ENCODE measurements around the gene PRKCD. TPM values are rescaled to one million over a fixed set of nuclear protein-coding genes. Genes with fewer than 3 reads are reported as not detected.

PRKCD gene
- total and polyA plus RNA-seq, 2 donors (not counting 1 experiment from before 2014, with no cell fraction given) = 46.7 to 68.8 TPM

DNA sequence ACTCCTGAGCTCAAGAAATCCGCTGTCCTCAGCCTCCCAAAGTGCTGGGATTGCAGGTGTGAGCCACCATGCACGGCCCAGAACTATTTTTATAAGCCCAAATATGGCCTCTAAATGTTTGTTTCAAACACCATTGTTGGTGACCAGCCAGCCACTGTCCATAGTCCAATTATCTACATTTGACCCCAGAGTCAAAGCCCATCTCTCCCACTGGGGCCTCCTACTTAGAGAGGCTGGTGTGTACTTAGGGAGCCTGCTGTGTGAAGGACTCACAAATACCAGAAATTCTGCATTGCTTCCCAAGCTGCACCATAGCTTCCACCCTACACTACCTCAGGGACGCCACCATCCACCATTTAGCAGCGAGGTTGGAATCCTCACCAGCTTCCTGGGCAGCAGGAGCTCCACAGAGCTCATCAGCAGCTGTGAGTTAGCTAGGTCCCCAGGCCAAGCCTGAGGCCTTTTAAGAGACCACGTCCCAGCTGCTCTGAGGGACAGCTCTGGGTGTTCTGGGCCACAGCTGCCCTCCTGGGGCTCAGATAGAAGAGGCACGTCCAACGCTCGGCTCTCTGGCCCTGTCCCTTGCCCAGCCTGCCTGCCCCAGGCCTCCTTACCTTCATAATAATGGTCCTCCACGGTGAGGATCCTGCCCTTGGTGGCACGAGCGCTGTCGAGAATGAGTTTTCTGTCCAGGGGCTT, 65.3 kb downstream of the PRKCD start:
- ATAC-seq (ENCODE audit: low read depth) (no peak), DNase-seq (no peak)
- ChIA-PET POLR2A (no interaction called here), CTCF (no interaction called here)
- no peak overlapping the region for H3K27ac Mint-ChIP-seq
- TF ChIP-seq, protein P1, sequence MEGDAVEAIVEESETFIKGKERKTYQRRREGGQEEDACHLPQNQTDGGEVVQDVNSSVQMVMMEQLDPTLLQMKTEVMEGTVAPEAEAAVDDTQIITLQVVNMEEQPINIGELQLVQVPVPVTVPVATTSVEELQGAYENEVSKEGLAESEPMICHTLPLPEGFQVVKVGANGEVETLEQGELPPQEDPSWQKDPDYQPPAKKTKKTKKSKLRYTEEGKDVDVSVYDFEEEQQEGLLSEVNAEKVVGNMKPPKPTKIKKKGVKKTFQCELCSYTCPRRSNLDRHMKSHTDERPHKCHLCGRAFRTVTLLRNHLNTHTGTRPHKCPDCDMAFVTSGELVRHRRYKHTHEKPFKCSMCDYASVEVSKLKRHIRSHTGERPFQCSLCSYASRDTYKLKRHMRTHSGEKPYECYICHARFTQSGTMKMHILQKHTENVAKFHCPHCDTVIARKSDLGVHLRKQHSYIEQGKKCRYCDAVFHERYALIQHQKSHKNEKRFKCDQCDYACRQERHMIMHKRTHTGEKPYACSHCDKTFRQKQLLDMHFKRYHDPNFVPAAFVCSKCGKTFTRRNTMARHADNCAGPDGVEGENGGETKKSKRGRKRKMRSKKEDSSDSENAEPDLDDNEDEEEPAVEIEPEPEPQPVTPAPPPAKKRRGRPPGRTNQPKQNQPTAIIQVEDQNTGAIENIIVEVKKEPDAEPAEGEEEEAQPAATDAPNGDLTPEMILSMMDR (IDR thresholded peaks at IDR 0.05) = no peak
- no peak for TF ChIP-seq EZH2 (IDR thresholded peaks at IDR 0.05; ENCODE audit: borderline replicate concordance, insufficient read depth, low read depth, low read length, poor library complexity, severe bottlenecking)
- 99% methylated on average over 9 of the region's 12 CpGs for WGBS (ENCODE audit: insufficient coverage)
- H3K9me3 Mint-ChIP-seq (ENCODE audit: insufficient read depth) = no peaks in the 10 kb centered on the region
- Histone ChIP-seq H3K27ac (ENCODE audit: low read length in 2 of 2) (no peak overlapping the region), H3K9ac (ENCODE audit: low read length) (no peak overlapping the region), H3K4me3 (ENCODE audit: control extremely low read depth in 1 of 5, extremely low read depth in 1 of 5, insufficient read depth in 1 of 5, low read depth in 2 of 5, low read length in 4 of 5) (no peak overlapping the region), H3K79me2 (ENCODE audit: control insufficient read depth, insufficient read depth, low read length) (no peaks in the 10 kb centered on the region), H3K4me2 (replicated peaks; ENCODE audit: low read depth, low read length, poor library complexity, severe bottlenecking) (no peak overlapping the region), H3K9me3 (ENCODE audit: control extremely low read depth in 1 of 3, control insufficient read depth in 2 of 3, insufficient read depth in 1 of 3, low read length in 2 of 3) (peaks cover 0 to 5% (median 0%) of the 10 kb centered on the region in 3 donors), H3K36me3 (replicated peaks in 1 of 2; ENCODE audit: control extremely low read depth in 1 of 2, control insufficient read depth in 1 of 2, extremely low read depth in 1 of 2, insufficient read depth in 2 of 2, low read length in 1 of 2) (peaks cover 0 to 73% of the 10 kb centered on the region in 2 experiments), H3K27me3 (replicated peaks in 1 of 4; ENCODE audit: control extremely low read depth in 1 of 4, control insufficient read depth in 3 of 4, insufficient read depth in 4 of 4, low read length in 3 of 4) (no peaks in the 10 kb centered on the region), H3K4me1 (ENCODE audit: control insufficient read depth in 2 of 2, insufficient read depth in 2 of 2, low read length in 2 of 2) (no peaks in the 10 kb centered on the region), H2AFZ (ENCODE audit: insufficient read depth, low read depth, low read length, poor library complexity, severe bottlenecking) (no peak overlapping the region), H4K20me1 (ENCODE audit: control insufficient read depth, insufficient read depth, low read length, poor library complexity, severe bottlenecking) (no peaks in the 10 kb centered on the region)
- no peak overlapping the region for H3K4me3 Mint-ChIP-seq
- intact Hi-C loops (cut with micrococcal nuclease) = no loop called here
- H3K4me1 Mint-ChIP-seq = no peaks in the 10 kb centered on the region
- H3K27me3 Mint-ChIP-seq = no peaks in the 10 kb centered on the region

- H3K4me3 Mint-ChIP-seq = no peak overlapping the region
- H3K79me2 ChIP-seq (ENCODE audit: control insufficient read depth, insufficient read depth, low read length) = no peaks in the 10 kb centered on the region
- ATAC-seq (ENCODE audit: low read depth) = no peak
- no peaks in the 10 kb centered on the region for H4K20me1 ChIP-seq (ENCODE audit: control insufficient read depth, insufficient read depth, low read length, poor library complexity, severe bottlenecking)
- H2AFZ ChIP-seq (ENCODE audit: insufficient read depth, low read depth, low read length, poor library complexity, severe bottlenecking) = no peak overlapping the region
- H3K4me3 ChIP-seq (ENCODE audit: control extremely low read depth in 1 of 5, extremely low read depth in 1 of 5, insufficient read depth in 1 of 5, low read depth in 2 of 5, low read length in 4 of 5) = no peak overlapping the region
- no peak overlapping the region for H3K9ac ChIP-seq (ENCODE audit: low read length)
- intact Hi-C loops (cut with micrococcal nuclease) = no loop called here
- CTCF ChIA-PET = interaction anchor here (1.9 kb wide), 1 partner anchor 31 kb away, joined by 5 read pairs; no protein-coding TSS in a partner anchor
- H3K36me3 ChIP-seq (replicated peaks in 1 of 2; ENCODE audit: control extremely low read depth in 1 of 2, control insufficient read depth in 1 of 2, extremely low read depth in 1 of 2, insufficient read depth in 2 of 2, low read length in 1 of 2) = peaks cover 0 to 79% of the 10 kb centered on the region in 2 experiments
- no peaks in the 10 kb centered on the region for H3K9me3 Mint-ChIP-seq (ENCODE audit: insufficient read depth)
- TF ChIP-seq, protein P1 (IDR thresholded peaks at IDR 0.05) = no peak
- TF ChIP-seq EZH2 (IDR thresholded peaks at IDR 0.05; ENCODE audit: borderline replicate concordance, insufficient read depth, low read depth, low read length, poor library complexity, severe bottlenecking) = no peak
- H3K4me1 Mint-ChIP-seq = no peaks in the 10 kb centered on the region
- no peaks in the 10 kb centered on the region for H3K27me3 ChIP-seq (replicated peaks in 1 of 4; ENCODE audit: control extremely low read depth in 1 of 4, control insufficient read depth in 3 of 4, insufficient read depth in 4 of 4, low read length in 3 of 4)
- no peak overlapping the region for H3K4me2 ChIP-seq (replicated peaks; ENCODE audit: low read depth, low read length, poor library complexity, severe bottlenecking)
- H3K4me1 ChIP-seq (ENCODE audit: control insufficient read depth in 2 of 2, insufficient read depth in 2 of 2, low read length in 2 of 2) = no peaks in the 10 kb centered on the region
- no peaks in the 10 kb centered on the region for H3K27me3 Mint-ChIP-seq
- peaks cover 0 to 3% (median 0%) of the 10 kb centered on the region in 3 donors for H3K9me3 ChIP-seq (ENCODE audit: control extremely low read depth in 1 of 3, control insufficient read depth in 2 of 3, insufficient read depth in 1 of 3, low read length in 2 of 3)
- no peak overlapping the region for H3K27ac Mint-ChIP-seq
- POLR2A ChIA-PET = no interaction called here
- 97% methylated on average over 12 of the region's 17 CpGs for WGBS (ENCODE audit: insufficient coverage)
- H3K27ac ChIP-seq (ENCODE audit: low read length in 2 of 2) = no peak overlapping the region
- no peak for DNase-seq
These were observed 65.9 kb downstream of the PRKCD start for GRCh38 chr3:53226841-53227407.
